COLO668 (cell line): ENCODE measurements around the gene PTPN5.
"Not testable (repeated sequence)": the region's sequence is repeated elsewhere in the genome, so short reads cannot be mapped to it uniquely, and the experiment has no call there.

Experiments
- DNase-seq: peaks from one replicate; lab custom pipeline; 2025; ENCODE audit not compliant: unreplicated experiment; lab: John Stamatoyannopoulos, UW

Gene PTPN5

DNA sequence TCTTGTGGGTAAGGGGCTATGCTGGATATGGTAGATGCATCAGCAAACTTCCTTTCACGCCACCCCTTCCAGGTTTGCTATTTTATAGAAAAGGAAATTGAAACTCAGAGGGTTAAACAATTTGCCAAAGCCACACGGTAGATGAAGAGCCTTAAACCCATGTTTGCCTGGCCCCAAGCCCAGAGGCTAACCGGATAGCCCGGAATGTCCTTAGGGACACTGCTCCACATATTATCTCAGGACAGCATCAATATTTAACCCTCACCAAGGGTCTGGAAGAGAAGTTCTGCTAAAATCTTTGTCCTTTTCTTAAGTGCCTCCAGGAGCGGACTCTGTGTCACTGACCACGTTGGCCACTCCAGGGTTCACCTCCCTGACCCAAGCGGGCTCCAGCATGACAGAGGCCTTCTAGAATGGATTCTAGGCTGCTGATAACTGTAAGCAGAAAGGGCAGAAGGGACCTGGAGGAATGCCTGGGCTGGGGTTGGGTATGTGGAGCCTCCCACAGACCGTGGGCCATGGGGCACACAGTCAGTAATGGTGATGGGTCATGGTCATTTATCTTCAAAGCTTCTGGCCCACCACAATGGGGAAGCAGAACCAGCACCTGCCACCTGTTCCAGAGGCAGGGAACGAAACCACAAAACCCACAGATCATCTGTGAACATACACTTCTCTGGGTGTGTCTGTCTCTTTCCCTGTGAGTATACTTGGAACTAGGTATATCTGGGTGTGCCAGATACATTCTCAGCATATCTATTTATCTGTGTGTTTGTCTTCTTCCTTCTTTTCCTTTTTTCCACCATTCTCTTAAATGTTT, 98.4 kb downstream of the PTPN5 start:
- no peak for DNase-seq

DNA sequence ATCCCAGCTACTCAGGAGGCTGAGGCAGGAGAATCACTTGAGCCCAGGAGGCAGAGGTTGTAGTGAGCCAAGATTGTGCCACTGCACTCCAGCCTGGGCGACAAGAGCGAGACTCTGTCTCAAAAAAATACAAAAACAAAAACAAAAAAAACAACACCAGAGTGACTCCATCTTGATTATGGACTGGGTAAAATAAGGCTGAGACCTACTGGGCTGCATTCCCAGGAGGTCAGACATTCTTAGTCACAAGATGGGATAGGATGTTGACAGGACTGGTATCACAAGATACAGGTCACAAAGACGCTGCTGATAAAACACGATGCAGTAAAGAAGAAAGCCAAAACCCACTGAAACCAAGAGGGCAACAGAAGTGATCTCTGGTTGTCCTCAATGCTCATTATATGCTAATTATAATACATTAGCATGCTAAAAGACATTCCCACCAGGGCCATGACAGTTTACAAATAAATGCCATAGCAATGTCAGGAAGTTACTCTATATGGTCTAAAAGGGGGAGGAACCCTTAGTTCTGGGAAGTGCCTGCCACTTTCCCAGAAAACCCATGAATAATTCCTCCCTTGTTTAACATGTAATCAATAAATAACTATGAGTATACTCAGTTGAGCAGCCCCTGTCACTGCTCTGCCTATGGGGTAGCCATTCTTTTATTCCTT, 100.0 kb downstream of the PTPN5 start:
- not testable (repeated sequence) for DNase-seq

DNA sequence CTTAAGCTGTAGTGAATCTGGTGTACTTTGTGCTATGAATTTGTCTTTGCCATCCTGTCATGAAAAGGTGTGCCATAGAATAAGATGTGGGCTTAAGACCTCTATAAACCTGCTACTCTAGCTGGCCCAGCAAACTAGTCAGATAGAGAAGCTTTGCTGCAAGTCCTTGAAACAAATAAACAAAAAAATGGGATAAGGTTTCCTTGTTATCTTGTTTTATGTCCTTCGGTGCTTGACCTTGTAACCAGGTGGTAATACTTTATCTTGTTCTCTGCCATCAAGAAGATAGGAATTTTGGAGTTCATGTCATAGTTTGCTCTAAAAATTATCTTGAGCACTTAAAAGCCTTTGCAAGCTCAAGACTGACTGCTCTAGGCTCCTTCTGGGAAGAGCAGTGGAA, 107.3 kb downstream of the PTPN5 start:
- no peak for DNase-seq

DNA sequence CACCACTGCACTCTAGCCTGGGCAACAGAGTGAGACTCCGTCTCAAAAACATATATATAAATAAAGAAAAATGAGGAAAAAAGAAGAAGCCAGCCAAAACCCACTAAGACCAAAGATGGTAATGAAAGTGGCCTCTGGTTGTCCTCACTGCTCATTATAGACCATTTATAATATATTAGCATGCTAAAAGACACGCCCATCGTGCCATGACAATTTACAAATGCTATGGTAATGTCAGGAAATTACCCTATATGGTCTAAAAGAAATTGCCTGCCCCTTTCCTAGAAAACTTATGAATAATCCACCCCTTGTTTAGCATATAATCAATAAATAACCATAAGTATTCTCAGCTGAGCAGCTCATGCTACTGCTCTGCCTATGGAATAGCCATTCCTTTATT, 109.1 kb downstream of the PTPN5 start:
- DNase-seq: no peak

DNA sequence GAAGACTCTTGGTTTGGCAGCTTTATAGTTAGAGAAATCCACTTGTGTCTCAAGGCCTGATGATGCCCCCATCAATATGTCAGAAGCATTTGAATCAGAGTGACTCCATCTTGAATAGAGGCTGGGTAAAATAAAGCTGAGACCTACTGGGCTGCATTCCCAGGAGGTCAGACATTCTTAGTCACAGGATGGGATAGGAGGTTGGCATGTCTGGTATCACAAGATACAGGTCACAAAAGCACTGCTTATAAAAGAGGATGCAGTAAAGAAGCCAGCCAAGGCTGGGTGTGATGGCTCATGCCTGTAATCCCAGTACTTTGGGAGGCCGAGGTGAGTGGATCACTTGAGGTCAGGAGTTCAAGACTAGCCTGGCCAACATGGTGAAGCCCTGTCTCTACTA, 109.6 kb downstream of the PTPN5 start:
- not testable (repeated sequence) for DNase-seq
